Fibroblast of lung (primary cell): ENCODE data around the gene LRMDA. TPM values are rescaled to one million over a fixed set of nuclear protein-coding genes. Genes with fewer than 3 reads are reported as not detected.

Source experiments
- DNase-seq, 2 donors: peaks; one replicate each; pipeline versions ENCODE4 v3.0.0 to v3.0.0-alpha.2; 2010; ENCODE audit warnings: low read depth in 2 of 2
- H2AFZ ChIP-seq: 2 replicates; pipeline ENCODE4 v1.5.1; 2012; ENCODE audit warnings: low read length, control low read depth, inconsistent platforms
- H3K27ac ChIP-seq: 2 replicates; pipeline ENCODE4 v1.5.1; 2011; ENCODE audit warnings: low read length, control low read depth; ENCODE audit not compliant: insufficient read depth
- H3K27me3 ChIP-seq: 2 replicates; pipeline ENCODE4 v1.5.1; 2011; ENCODE audit warnings: mild to moderate bottlenecking, low read length; ENCODE audit not compliant: control insufficient read depth, insufficient read depth
- H3K36me3 ChIP-seq: 2 replicates; pipeline ENCODE4 v1.5.1; 2011; ENCODE audit warnings: low read length; ENCODE audit not compliant: control insufficient read depth, insufficient read depth
- H3K4me1 ChIP-seq: 2 replicates; pipeline ENCODE4 v1.5.1; 2011; ENCODE audit warnings: low read length; ENCODE audit not compliant: control insufficient read depth, insufficient read depth; ENCODE audit errors: extremely low read depth
- H3K4me2 ChIP-seq: 2 replicates; pipeline ENCODE4 v1.5.1; 2011; ENCODE audit warnings: low read length, control low read depth; ENCODE audit not compliant: insufficient read depth; ENCODE audit errors: extremely low read depth
- H3K4me3 ChIP-seq, 4 experiments: fragments of 200-600 bp in 1 of 4; sonication (generic) in 1 of 4; replicated peaks in 1 of 4; 2 replicates each; pipeline ENCODE4 v1.5.1; 2011 to 2016; ENCODE audit warnings: low read length in 4 of 4, low read depth in 3 of 4, mild to moderate bottlenecking in 3 of 4, control low read depth in 2 of 4, inconsistent platforms in 1 of 4, mixed read lengths in 1 of 4; ENCODE audit not compliant: insufficient read depth in 1 of 4; ENCODE audit errors: control extremely low read depth in 1 of 4
- H3K79me2 ChIP-seq: 2 replicates; pipeline ENCODE4 v1.5.1; 2012; ENCODE audit warnings: mild to moderate bottlenecking, low read length, inconsistent platforms; ENCODE audit not compliant: control insufficient read depth, insufficient read depth
- H3K9ac ChIP-seq: 2 replicates; pipeline ENCODE4 v1.5.1; 2011; ENCODE audit warnings: mild to moderate bottlenecking, low read length, control low read depth; ENCODE audit not compliant: insufficient read depth
- H3K9me3 ChIP-seq: 2 replicates; pipeline ENCODE4 v1.5.1; 2012; ENCODE audit warnings: low read depth, low read length; ENCODE audit not compliant: control insufficient read depth, insufficient read depth
- H4K20me1 ChIP-seq: 2 replicates; pipeline ENCODE4 v1.5.1; 2011; ENCODE audit warnings: low read length; ENCODE audit not compliant: control insufficient read depth, insufficient read depth; ENCODE audit errors: extremely low read depth
- CTCF ChIP-seq, 2 donors: IDR thresholded peaks in 1 of 2; conservative IDR thresholded peaks in 1 of 2; 1 replicate in 1 of 2; 2 replicates in 1 of 2; pipeline ENCODE4 v1.5.1; 2011 to 2012; ENCODE audit warnings: low read length in 2 of 2, control low read depth in 1 of 2, inconsistent platforms in 1 of 2, low read depth in 1 of 2, mild to moderate bottlenecking in 1 of 2
- EZH2 ChIP-seq: IDR thresholded peaks from 2 replicates; pipeline ENCODE4 v1.5.1; 2012; ENCODE audit warnings: low read length, control low read depth, mild to moderate bottlenecking; ENCODE audit errors: missing control alignments
- polyA plus RNA-seq, 2 donors: library from polyadenylated mRNA; depleted of rRNA in 1 of 2; stranded (reverse) in 1 of 2; unstranded in 1 of 2; fragments of >200 nt; gene quantifications; 2 replicates each; pipeline ENCODE4 v1.2.1, GENCODE V29; 2011 to 2012; ENCODE audit warnings: missing spikeins in 1 of 2
- total RNA-seq: library from RNA; depleted of rRNA; stranded (reverse); fragments of >200 nt; gene quantifications from 2 replicates; pipeline ENCODE4 v1.2.1, GENCODE V29; 2014

The LRMDA gene
- total and polyA plus RNA-seq, 2 donors (not counting 1 experiment from before 2014, with no cell fraction given): 1.7 to 2.0 TPM

DNA sequence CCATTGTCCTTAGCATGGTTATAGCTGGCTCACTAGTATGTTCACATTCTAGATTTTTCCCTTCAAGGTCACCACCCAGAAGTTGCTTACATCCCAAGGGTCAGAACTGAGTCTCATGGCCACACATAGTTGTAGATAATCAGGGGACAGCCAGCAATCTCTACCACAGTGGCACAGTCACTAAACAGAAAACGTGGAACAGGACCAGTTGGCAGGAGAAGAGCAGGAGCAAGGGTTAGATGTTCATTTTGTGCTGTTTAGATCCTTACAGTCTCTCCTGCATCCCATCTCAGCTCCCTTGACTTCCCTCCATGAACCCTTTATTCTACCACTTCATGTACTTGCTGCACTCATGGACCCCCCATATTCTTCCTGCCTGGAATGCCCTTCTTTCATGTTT lies 73.9 kb downstream of the LRMDA start:
- H3K4me3 ChIP-seq: no peak overlapping the region
- H2AFZ ChIP-seq: no peak overlapping the region
- no peaks in the 10 kb centered on the region for H3K36me3 ChIP-seq
- no peaks in the 10 kb centered on the region for H3K27me3 ChIP-seq
- TF ChIP-seq EZH2: no peak
- no peak for TF ChIP-seq CTCF (conservative IDR thresholded peaks at IDR 0.05 in 1 of 2, IDR thresholded peaks at IDR 0.05 in 1 of 2; ENCODE audit: low read depth in 1 of 2, low read length in 2 of 2)
- H4K20me1 ChIP-seq: no peaks in the 10 kb centered on the region
- no peak overlapping the region for H3K4me2 ChIP-seq
- peaks cover 8% of the 10 kb centered on the region for H3K4me1 ChIP-seq
- H3K9me3 ChIP-seq: no peaks in the 10 kb centered on the region
- no peak overlapping the region for H3K27ac ChIP-seq
- no peak overlapping the region for H3K9ac ChIP-seq
- no peak for DNase-seq
- H3K79me2 ChIP-seq: no peaks in the 10 kb centered on the region

DNA sequence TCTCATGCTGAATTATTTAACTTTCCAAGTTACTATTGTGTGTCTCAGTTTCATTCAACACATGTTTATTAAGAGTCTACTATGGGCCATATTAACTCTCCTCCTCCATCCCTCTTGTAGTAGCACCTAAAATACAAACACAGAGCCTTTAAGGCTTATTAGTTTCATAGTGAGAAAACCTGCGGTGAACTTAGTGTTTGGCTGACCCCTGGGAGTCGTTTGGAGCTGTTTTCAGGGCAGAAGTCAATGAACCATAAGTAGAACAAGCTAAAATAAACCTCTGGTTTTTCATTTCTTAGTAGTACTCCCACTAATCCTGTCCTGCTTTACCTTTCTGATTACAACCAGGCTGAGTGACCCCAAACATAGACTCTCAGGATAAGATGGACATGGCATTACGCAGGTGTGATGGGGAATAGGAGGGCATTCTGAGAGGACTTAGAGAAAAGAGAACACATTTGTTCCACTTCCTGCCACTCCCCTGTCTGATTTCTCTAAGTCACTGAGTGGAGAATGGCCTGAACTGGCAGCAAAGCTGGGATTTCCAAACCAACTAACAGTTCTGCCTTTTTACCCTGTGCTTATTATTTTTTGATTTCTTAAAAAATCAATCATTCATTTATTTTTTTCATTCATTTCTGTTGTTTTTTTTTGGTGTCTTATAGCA lies 74.5 kb downstream of the LRMDA start:
- no peaks in the 10 kb centered on the region for H3K9me3 ChIP-seq
- no peaks in the 10 kb centered on the region for H3K36me3 ChIP-seq
- no peak overlapping the region for H3K27ac ChIP-seq
- H2AFZ ChIP-seq: no peak overlapping the region
- H3K79me2 ChIP-seq: no peaks in the 10 kb centered on the region
- peaks cover 8% of the 10 kb centered on the region for H3K4me1 ChIP-seq
- TF ChIP-seq EZH2: no peak
- no peak for TF ChIP-seq CTCF (conservative IDR thresholded peaks at IDR 0.05 in 1 of 2, IDR thresholded peaks at IDR 0.05 in 1 of 2; ENCODE audit: low read depth in 1 of 2, low read length in 2 of 2)
- DNase-seq: no peak
- no peak overlapping the region for H3K4me3 ChIP-seq
- no peak overlapping the region for H3K9ac ChIP-seq
- H3K27me3 ChIP-seq: no peaks in the 10 kb centered on the region
- no peaks in the 10 kb centered on the region for H4K20me1 ChIP-seq
- no peak overlapping the region for H3K4me2 ChIP-seq

DNA sequence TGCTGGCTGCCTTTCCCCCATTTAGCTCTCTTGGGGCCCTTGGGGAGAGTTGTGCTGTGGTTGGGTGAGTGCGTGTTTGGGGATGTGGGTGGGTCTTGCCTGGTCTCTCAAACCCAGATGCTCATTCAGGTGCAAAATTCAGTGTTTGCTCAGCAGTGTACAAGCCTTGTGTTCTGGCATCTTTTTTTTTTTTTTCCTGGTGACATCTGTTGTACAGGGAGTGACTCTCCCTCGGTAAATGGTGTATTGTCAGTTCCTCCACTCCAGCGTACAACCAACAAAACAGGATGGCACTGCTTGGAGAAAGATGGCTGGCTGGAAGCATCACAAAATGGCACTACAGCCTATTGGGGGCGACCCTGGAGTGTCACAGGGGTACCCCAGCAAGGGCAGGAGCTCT lies 75.5 kb downstream of the LRMDA start:
- Histone ChIP-seq H3K9me3 (no peaks in the 10 kb centered on the region), H3K9ac (no peak overlapping the region), H2AFZ (no peak overlapping the region), H3K4me3 (no peak overlapping the region), H3K27me3 (peaks cover 2% of the 10 kb centered on the region), H3K79me2 (no peaks in the 10 kb centered on the region), H3K4me1 (peaks cover 10% of the 10 kb centered on the region), H4K20me1 (no peaks in the 10 kb centered on the region), H3K4me2 (no peak overlapping the region), H3K36me3 (no peaks in the 10 kb centered on the region), H3K27ac (no peak overlapping the region)
- DNase-seq: no peak
- TF ChIP-seq CTCF (conservative IDR thresholded peaks at IDR 0.05 in 1 of 2, IDR thresholded peaks at IDR 0.05 in 1 of 2; ENCODE audit: low read depth in 1 of 2, low read length in 2 of 2) (no peak), EZH2 (no peak)
